ENCODE measurements around the gene NAT14. TPM values are rescaled to one million over a fixed set of nuclear protein-coding genes. Genes with fewer than 3 reads are reported as not detected.

Gene NAT14
- polyA plus RNA-seq, 1 experiment = 34.8 TPM

DNA sequence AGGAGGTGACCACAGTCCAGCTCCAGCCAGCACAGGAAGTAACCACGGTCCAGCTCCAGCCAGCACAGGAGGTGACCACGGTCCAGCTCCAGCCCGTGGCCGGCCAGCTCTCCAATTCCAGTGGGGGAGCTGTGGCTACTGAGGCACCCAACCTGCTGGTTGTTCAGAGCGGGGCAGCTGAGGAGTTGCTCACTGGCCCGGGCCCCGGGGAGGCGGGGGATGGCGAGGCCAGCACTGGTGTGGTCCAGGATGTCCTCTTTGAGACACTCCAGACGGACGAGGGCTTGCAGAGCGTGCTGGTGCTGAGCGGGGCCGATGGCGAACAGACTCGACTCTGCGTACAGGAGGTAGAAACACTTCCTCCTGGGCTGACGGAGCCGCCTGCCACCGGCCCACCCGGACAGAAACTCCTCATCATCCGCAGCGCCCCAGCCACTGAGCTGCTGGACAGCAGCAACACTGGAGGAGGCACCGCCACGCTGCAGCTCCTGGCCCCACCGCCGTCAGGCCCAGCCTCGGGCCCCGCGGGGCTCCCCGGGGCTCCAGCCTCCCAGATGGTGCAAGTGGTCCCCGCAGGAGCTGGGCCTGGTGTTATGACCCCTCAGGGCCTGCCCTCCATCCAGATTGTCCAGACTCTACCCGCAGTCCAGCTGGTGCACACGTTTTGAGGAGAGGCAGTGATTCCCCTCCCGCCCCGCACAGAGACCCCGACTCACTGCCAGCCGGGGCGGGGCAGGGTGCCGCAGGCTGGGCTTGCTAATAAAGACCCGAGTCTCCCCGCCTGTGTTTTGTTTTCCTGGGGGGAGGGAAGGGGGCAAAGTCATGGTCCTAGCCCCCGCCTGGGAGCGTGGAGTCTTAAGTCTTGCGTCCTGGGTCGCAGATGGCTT, 1.0 kb upstream of the NAT14 start:
- no peak for DNase-seq (ENCODE audit: low read depth)
- Histone ChIP-seq H3K36me3 (ENCODE audit: control insufficient read depth, insufficient read depth, low read length) (peaks cover 5% of the 10 kb centered on the region), H3K27me3 (ENCODE audit: control insufficient read depth, insufficient read depth, low read length) (no peaks in the 10 kb centered on the region), H3K4me3 (ENCODE audit: low read depth, low read length) (peak overlapping the region; percentile 82)
- ChIA-PET POLR2A (no interaction called here), CTCF (interaction anchor here (1.1 to 2.9 kb wide), 3 partner anchors 16 to 32 kb away, joined by 3 to 15 read pairs (median 11); no protein-coding TSS in a partner anchor)
- TF ChIP-seq, protein P1, sequence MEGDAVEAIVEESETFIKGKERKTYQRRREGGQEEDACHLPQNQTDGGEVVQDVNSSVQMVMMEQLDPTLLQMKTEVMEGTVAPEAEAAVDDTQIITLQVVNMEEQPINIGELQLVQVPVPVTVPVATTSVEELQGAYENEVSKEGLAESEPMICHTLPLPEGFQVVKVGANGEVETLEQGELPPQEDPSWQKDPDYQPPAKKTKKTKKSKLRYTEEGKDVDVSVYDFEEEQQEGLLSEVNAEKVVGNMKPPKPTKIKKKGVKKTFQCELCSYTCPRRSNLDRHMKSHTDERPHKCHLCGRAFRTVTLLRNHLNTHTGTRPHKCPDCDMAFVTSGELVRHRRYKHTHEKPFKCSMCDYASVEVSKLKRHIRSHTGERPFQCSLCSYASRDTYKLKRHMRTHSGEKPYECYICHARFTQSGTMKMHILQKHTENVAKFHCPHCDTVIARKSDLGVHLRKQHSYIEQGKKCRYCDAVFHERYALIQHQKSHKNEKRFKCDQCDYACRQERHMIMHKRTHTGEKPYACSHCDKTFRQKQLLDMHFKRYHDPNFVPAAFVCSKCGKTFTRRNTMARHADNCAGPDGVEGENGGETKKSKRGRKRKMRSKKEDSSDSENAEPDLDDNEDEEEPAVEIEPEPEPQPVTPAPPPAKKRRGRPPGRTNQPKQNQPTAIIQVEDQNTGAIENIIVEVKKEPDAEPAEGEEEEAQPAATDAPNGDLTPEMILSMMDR (IDR thresholded peaks at IDR 0.05; ENCODE audit: insufficient read depth, low read depth, low read length) = no peak

DNA sequence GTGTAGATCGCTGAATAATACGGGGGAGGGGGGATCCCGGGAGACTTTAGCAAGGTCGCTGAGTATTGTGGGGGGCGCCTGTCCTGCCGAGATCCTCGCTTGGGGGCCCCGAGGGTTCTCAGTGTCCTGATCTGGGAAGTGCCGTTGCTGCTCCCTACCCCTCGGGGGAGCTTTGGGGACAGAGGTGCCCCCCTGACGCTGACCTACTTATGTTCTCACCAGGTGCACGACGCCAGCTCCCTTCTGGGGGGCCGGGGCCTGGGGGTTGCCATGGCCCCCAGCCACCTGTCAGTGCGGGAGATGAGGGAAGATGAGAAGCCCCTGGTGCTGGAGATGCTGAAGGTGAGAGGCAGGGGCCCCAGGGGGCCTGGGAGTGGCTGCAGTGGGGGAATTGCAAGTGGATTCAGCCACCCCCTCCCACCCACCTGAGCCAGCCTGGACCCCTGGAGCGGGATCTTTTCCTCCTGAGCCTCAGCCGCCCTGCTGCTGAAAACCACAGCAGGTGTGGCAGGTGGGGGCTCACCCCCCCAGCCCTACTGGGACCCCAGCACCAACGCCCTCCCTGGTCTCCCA, 537 bp downstream of the NAT14 start:
- Histone ChIP-seq H3K36me3 (ENCODE audit: control insufficient read depth, insufficient read depth, low read length) (peaks cover 5% of the 10 kb centered on the region), H3K4me3 (ENCODE audit: low read depth, low read length) (peak overlapping the region; percentile 82), H3K27me3 (ENCODE audit: control insufficient read depth, insufficient read depth, low read length) (no peaks in the 10 kb centered on the region)
- no peak for DNase-seq (ENCODE audit: low read depth)
- TF ChIP-seq, protein P1 (IDR thresholded peaks at IDR 0.05; ENCODE audit: insufficient read depth, low read depth, low read length) = no peak
- ChIA-PET CTCF (interaction anchor here (0.7 to 10.9 kb wide), 4 partner anchors 18 to 32 kb away, joined by 4 to 106 read pairs (median 13); no protein-coding TSS in a partner anchor), POLR2A (interaction anchor here (0.6 kb wide), 1 partner anchor 119 kb away, joined by 3 read pairs; no protein-coding TSS in a partner anchor)

DNA sequence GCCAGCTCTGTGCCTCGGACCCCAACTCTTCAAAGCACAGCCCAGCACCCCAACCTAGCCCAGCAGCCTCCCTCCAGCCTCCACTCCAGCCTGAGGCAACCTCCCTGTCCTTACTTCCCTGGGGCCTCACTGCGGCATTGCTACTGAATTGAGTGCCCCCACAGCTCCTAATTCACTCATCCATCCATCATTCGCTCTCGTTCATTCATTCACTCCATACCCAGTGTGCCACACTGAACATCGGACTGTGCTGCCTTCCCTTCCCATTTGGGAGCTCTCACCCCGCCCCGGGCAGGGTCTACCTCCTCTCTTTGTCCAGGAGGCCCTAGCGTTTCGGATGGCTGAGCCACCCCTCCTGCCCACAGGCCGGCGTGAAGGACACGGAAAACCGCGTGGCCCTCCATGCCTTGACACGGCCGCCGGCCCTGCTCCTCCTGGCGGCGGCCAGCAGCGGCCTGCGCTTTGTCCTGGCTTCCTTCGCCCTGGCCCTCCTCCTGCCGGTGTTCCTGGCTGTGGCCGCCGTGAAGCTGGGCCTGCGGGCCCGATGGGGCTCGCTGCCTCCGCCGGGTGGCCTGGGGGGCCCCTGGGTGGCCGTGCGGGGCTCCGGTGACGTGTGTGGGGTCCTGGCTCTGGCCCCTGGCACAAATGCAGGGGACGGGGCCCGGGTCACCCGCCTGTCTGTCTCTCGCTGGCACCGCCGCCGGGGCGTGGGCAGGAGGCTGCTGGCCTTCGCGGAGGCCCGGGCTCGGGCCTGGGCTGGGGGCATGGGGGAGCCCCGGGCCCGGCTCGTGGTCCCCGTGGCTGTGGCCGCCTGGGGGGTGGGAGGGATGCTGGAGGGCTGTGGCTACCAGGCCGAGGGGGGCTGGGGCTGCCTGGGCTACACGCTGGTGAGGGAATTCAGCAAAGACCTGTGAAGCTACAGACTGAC, 1.3 kb downstream of the NAT14 start:
- TF ChIP-seq, protein P1 (IDR thresholded peaks at IDR 0.05; ENCODE audit: insufficient read depth, low read depth, low read length) = no peak
- Histone ChIP-seq H3K4me3 (ENCODE audit: low read depth, low read length) (peak overlapping the region; percentile 82; the same call in 1 of the 2 replicates), H3K36me3 (ENCODE audit: control insufficient read depth, insufficient read depth, low read length) (peaks cover 4% of the 10 kb centered on the region), H3K27me3 (ENCODE audit: control insufficient read depth, insufficient read depth, low read length) (no peaks in the 10 kb centered on the region)
- ChIA-PET POLR2A (no interaction called here), CTCF (interaction anchor here (2.9 to 10.9 kb wide), 3 partner anchors 18 to 19 kb away, joined by 11 to 106 read pairs (median 24); no protein-coding TSS in a partner anchor)
- no peak for DNase-seq (ENCODE audit: low read depth)

- no peaks in the 10 kb centered on the region for H3K27me3 ChIP-seq (ENCODE audit: control insufficient read depth, insufficient read depth, low read length)
- CTCF ChIA-PET = interaction anchor here (0.5 to 10.9 kb wide), 6 partner anchors 9 to 345 kb away, joined by 3 to 106 read pairs (median 4); partner anchors contain the start of genes ISOC2 and ZNF784
- POLR2A ChIA-PET = interaction anchor here (0.6 to 1.8 kb wide), 3 partner anchors 10 to 33 kb away, joined by 3 to 5 read pairs (median 5); partner anchors contain the start of gene ZNF628
- peaks cover 3% of the 10 kb centered on the region for H3K36me3 ChIP-seq (ENCODE audit: control insufficient read depth, insufficient read depth, low read length)
- TF ChIP-seq, protein P1 (IDR thresholded peaks at IDR 0.05; ENCODE audit: insufficient read depth, low read depth, low read length) = no peak
- DNase-seq (ENCODE audit: low read depth) = peak; percentile 82
- H3K4me3 ChIP-seq (ENCODE audit: low read depth, low read length) = peak overlapping the region; percentile 26
These were observed 2.3 kb downstream of the NAT14 start for GRCh38 chr19:55486971-55487923.
